GM11168 (cell line): ENCODE measurements around the gene LPAR1.
"Not testable (repeated sequence)": the region's sequence is repeated elsewhere in the genome, so short reads cannot be mapped to it uniquely, and the experiment has no call there.

Experiments
- in situ Hi-C: fragments of 300-500 bp; cut with MboI; formaldehyde crosslinking; loops from one replicate; pipeline ENCODE4 v1.12.0; 2022; ENCODE audit warnings: low sequenced_read_pairs; ENCODE audit not compliant: unreplicated experiment

Gene LPAR1

DNA sequence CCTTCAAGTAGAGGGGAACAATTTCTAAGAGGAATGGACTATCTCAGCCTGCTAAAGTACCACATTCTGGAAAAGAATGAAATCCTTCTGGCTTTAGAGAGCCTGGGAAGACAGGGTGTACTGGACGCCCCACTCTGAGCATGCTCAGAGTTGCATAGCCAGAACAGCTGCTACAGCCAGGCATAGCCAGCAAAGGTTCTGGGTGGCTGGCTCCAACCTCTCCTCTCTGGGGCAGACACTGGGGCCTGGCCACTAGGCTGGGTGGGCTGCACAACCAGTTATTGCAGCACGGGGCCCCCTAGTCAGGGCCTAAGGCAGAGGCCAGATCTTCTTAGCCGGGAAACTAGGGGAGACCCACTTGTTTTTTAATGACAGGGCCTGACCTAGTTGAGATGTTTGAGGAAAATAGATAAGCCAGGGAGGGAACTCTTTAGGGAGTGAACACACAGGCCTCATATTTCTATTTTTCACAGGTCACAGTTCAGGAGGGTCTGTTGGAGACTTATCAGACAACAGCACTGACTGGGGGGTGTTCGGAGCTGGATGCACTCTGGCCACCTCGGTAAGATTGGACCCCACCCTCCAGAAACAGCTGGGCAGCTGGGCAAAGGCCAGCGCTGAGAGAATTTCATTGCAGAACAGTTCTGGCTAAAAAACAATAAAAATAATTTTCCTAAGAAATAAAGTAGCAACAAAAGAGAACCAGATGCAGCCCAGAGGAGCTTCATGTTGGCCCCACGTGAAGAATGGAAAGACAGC, 142.9 kb downstream of the LPAR1 start:
- in situ Hi-C loops, result no loop called here

DNA sequence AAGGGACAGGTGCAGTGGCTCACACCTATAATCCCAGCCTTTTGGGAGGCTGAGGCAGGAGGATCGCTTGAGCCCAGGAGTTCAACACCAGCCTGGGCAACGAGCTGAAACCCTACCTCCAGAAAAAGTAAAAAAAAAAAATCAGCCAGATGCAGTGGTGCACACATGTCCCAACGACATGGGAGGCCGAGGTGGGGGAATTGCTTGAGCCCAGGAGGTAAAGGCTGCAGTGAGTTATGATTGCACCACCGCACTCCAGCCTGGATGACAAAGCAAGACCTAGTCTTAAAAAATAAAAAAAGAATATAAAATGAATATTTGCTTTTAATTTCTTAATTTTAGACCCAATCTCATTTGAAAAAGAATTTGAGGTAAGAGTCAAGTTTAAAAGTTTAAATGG, 143.5 kb downstream of the LPAR1 start:
- in situ Hi-C loops, result no loop called here

DNA sequence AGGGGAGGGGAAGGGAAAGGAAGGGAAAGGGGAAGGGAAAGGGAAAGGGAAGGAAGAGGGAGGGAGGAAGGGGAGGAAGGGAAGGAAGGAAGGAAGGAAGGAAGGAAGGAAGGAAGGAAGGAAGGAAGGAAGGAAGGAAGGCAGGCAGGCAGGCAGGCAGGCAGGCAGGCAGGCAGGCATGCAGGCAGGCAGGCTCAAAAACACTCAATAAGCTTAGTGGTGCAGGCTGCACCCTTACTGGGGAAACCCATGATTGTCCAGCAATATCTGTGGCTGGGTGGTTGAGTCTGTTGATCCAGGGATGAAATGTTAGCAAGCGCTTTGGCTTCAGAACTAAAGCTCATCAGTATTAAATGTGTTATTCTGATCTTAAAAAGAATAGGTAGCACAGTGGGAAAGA, 145.6 kb downstream of the LPAR1 start:
- in situ Hi-C loops, result no loop called here

DNA sequence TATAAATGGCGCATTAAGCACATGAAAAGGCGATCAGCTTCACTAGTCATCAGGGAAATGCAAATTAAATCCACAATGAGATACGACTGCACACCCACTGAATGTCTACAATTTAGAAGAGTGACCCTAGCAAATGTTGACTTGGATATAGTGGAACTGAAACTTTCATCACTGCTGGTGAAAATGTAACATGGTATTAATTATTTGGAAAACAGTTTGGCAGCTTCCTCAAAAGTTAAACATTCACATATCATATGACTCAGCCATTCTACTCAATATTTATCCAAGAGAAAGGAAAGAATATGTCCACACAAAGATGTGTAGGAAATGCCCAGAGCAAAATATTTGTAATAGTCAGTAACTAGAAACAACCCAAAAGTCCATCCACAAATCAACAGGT, 146.5 kb downstream of the LPAR1 start:
- in situ Hi-C loops, result no loop called here

DNA sequence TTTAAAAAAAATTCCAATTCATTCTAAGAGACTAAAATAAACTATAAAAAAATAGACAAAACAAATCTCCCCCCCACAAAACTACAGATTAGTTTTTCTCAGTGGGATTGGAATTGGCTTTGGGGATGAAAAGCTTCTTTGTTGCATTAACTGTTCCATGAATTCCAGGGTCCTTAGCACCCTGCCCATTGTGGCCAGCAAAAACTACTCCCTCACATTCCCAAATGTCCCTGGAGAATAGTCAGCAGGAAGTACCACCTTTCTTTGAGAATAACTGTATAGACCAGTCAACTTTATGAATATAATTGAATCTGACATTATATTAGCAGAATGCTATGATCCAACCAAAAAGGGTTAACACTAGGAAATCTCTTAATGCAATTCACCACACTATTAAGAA, 147.9 kb downstream of the LPAR1 start:
- in situ Hi-C loops, result no loop called here

DNA sequence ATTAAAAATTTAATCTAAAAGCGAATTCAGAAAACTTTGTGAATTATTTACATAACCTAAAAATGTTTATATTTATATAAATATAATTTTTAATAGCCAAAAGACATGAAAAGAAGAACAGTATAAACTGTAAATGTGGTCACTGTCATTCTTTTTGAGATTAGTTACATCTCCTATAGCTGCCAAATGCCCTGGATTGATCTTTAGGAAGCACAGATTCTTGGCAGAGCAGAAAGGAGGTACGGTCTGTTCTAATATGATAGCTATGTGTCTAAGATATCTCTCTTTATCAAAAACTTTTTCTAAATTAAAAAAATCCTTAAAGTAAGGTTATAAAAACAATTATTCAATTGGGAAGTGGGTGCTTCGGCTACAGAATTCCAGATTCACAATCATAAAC, 151.0 kb downstream of the LPAR1 start:
- in situ Hi-C loops, result no loop called here

DNA sequence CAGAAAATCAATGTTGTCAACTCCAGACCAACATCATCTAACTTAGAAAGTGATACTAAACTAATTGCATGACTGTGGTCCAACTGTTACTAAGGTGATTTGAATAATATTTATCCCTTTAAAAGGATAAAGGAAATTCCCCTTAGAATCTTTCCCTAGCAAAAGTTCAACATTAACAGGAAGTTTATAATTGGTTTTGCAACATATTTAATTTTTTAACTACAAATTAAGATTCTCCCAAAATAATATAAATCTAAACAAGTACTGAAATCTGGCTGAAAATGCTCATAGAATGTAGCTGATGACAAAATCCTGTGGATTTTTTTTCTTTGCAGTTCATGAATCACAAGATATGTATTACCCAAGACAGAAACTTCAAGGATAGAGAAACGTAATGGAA, 151.4 kb downstream of the LPAR1 start:
- in situ Hi-C loops, result no loop called here

DNA sequence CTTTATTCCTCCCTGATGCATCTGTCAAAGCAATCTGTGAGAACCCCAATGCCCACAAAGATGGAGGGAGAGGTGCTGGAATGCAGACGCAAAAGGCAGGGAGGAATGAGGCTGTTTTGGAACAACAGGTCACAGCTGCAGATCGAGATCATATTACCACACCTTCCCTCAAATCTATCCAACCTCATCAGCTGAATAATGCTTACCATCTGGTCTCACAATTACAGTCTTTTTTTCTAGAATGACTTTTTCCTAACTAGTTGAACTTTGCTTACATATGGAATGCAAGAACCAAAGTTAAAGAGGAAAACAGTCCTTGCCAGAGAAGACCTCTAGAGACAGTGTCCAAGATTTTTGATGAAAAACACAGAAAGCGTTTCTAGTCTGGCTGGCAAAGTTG, 158.1 kb downstream of the LPAR1 start:
- in situ Hi-C loops, result no loop called here

DNA sequence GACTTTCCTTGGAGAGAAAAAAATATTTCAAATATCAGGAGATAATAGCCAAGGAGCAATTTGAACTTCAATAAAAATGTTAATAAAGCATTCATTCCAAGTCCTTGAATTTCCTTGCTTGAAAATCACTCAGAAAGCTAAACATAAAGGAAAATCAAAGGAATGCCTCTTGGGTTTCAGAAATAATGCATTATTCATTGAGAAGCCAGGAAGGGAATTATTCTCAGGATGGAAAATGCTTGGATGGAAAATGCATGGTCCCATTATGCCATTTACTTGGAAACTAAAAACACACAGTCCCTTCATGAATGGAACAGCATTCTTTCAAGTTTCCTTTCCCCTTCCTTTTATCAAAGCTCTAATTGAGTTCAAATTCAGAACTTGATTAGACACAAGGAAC, 160.9 kb downstream of the LPAR1 start:
- in situ Hi-C loops, result no loop called here

DNA sequence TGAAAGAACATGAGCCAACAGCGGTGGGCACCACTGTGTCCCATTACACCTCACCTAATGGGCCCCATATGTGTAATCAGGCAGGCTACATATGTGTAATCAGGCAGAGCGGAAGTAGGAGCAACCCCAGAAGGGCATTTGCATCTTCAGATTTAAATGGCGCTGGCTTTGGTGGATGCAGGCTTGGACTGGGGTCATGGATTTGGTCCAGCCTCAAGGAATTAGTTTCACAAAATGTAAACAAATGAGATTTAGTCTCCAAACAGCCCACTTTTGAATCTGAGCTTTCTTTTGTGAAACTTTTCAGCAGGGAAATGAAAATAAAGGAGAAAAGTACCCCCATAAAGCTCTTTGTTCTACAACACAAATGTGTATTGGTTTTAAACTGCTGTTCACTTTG, 161.3 kb downstream of the LPAR1 start:
- in situ Hi-C loops, result no loop called here

DNA sequence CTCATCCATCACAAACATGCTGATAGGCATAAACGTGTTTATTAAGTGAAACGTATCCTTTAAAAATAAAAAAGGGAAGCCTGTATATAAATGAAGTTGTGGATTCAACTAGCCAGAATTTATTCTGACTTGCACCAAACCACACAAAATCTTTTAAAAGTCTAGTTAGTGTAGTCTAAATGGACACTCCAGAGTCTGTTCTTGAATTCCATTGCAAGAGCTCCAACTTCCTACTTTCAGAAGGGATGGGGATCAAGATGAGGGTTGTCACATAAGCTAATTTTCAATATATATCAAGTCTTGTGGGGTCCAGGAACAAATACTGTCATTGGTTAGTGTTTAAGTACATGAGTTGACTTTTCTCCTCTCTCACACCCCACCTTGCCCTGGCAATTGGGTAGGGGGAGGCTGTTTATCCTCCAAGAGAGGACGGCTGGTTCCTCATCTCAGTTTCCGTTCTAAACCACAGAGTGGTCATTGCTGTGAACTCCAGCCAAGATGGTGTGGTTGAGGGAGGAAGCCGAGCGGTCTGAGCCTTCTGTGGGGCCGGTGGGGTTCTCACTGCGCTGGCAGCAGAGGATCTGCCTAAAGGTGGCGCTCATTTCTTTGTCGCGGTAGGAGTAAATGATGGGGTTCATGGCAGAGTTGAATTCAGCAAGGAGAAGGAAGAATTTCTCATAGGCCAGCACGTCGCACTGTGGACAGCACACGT, 163.2 kb downstream of the LPAR1 start:
- in situ Hi-C loops, result no loop called here

DNA sequence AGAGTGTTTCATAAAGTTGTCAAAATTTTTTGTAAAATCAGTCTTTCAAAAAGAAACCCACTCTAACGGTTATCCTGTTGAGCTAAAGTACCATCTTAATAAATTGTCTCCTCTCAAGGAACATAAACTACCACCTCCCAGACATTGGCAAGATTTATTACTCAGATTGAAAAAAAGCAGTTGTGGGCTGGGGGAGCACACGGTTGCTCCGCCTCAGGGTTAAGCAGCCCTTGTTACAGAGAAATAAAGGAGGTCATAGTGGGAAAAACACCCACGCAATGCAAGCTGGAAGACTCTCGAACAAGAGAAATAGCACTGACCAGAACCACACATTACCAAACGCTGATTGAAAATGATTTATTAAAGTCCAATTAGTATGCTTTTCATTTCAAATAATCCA, 165.3 kb downstream of the LPAR1 start:
- in situ Hi-C loops, result no loop called here

DNA sequence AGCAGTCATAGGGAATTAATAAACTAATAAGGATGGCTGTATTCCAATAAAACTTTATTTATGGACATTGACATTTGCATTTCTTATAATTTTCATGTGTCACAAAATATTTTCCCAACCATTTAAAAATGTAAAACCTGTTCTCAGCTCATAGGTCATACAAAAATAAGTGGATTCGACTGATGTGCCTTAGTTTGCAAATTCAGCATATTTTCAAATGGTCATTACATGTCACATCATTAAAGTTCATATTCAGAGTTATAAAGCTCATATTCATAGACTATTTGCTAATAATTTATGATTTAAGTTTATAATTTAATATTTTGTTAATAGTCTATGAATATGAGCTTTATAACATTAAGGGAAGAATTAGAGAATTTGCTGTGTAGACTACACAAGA, 166.5 kb downstream of the LPAR1 start:
- in situ Hi-C loops, result no loop called here

DNA sequence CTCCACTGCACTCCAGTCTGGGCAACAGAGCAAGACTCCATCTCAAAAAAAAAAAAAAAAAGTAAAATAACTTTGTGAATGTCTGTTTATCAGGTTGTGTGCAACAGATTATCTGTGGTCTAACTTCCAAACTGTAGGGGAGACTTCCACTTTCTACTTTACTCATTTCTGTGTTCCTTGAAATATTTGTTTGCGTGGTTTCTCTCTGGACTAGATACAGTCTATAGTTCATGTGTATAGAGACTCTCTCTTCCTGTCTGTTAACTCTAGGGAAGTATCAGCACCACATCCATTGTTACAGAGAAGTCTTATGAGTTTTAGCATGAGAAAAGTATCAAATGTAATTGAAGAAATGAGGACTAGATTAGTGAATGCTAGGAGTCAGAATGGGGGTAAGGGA, 168.3 kb downstream of the LPAR1 start:
- in situ Hi-C loops, result no loop called here

DNA sequence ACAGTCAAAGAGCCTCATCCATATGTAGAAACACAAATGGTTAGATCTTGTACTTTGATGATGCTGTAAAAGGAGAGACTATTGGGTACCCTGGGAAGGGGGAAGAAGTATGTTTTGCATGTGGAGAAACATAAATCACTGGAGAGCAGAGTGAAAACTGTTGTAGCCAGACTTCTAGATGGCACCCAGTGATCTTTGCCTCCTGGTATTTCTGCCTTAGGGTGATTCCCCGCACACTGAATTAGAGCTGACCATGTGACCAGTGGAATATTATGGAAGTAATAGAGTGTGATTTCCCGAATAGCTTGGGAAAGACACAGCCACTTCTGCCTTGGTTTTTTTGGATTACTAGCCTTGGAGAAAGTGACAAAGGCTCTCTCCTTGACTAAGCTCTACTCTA, 174.3 kb downstream of the LPAR1 start:
- in situ Hi-C loops, result no loop called here

DNA sequence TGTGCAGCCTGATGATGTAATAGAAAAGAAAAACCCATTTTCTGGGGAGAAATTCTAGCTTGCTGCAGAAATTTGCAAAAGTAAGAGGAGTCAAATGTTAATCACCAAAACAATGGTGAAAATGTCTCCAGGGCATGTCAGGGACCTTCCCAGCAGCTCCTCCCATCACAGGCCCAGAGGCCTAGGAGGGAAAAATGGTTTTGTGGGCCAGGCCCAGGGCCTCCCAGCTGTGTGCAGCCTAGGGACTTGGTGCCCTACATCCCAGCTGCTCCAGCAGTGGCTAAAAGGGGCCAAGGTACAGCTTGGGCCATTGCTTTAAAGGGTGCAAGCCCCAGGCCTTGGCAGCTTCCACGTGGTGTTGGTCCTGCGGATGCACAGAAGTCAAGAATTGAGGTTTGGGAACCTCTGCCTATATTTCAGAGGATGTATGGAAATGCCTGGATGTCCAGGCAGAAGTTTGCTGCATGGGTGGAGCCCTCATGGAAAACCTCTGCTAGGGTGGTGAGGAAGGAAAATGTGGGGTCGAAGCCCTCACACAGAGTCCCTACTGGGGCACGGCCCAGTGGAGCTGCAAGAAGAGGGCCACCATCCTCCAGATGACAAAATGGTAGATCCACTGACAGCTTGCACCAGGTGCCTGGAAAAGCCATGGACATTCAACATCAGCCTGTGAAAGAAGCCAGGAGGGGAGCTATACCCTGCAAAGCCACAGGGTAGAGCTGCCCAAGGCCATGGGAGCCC, 176.7 kb downstream of the LPAR1 start:
- in situ Hi-C loops, result not testable (repeated sequence)

DNA sequence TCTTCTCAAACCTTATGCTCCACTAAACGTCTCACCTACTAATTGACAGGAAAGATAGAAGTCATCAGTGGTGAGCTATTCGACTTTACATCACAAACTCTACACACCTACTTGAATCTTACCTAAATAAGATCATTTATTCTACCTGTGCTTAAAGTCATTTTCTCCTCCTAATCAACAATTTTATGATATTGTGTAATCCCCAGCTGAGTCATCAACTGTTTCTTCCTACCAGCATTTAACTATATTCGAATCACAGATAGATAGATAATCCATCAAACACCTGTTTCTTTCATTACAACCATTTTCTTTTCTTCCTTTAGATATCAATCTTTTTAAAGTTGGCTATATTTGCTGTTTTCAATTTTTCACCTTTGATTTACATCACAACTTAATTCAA, 181.5 kb downstream of the LPAR1 start:
- in situ Hi-C loops, result no loop called here

DNA sequence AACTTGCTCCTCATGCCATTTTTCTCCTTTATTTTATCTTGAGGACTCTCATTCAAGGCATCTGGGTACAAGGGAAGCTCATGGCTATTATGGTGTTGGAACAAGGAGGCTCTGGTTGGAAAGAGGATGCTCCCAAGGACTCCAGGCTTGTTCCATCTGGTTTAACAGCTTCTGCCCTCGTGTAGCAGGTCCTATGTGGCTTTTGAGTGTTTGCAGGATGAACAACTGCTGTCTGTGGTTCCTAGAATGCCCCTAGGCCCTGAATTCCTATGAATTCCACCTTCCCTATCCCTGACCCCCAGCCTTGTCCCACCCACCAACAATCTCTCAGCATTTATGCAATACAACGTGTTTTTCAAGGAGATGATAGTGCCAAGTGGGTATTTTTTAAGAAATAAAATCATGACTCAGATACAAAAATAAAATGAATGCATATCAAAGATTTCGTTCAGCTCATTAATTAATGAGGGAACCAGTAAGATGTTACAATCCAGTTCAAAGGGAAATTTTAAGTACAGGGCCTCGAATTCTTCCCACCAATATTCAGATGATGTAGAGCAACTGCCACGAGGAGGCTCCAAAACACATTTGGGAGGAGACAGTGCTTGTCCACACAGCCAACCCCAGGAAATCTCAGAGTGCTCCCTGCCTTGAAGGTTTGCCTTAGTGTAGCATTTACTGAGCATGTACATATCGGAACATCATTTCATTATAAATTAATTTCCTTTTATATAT, 187.7 kb downstream of the LPAR1 start:
- in situ Hi-C loops, result no loop called here

DNA sequence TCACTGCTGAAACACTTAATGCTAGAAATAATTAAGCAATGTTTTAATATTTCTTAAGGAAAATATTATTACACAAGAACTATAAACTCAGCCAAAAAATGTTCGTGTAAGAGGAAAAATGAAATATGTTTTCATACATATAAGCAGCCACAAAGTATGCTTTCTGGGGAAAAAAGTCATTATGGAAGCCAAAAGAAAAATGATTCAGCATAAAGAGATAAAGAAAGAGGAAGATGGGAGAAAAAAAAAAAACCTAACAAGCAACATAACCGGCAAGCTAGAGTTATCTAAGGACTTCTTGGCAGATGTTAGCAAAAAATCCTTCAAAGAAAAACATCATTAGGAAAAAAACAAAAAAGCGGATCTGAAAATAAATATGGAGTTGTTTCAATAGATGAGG, 190.6 kb downstream of the LPAR1 start:
- in situ Hi-C loops, result no loop called here

DNA sequence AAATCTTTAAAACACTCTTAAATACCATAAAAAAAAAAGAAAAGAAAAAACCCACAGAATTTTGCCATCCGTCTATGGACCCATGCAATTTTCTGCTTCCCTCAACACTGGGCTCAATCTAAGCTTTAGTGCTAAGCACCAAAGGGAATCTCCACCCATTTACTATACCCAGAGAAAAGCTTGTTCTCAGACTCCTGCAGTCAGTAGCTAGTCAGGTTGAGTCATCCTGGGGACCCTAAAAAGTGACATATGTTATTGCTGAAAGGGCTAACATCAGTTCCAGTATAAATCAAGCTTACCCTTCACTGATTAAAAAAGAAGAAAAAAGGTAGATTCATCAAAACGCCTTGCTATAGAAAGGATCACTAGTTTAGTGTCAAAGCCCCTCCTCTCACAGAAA, 192.1 kb downstream of the LPAR1 start:
- in situ Hi-C loops, result no loop called here

DNA sequence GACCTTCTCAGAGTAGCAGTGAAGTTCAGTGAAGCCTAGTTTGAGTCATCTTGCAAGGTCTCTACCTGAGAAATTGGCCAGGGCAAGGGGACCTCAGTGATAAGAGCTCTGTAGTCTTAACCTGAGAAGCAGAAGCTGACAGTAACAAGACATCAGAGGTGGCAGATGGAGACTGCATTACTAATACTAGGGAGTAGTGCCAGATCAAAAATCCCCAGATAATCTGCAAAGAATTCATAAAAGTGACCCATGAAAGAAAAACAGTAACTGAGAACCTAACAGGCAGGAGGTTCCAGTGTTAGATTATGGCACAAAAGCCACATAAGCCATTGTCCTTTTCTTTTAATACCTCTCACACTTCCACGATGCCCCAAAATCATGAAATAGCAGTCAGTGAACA, 194.1 kb downstream of the LPAR1 start:
- in situ Hi-C loops, result no loop called here
